Measurements from ENCODE around the gene RPUSD1.

DNA sequence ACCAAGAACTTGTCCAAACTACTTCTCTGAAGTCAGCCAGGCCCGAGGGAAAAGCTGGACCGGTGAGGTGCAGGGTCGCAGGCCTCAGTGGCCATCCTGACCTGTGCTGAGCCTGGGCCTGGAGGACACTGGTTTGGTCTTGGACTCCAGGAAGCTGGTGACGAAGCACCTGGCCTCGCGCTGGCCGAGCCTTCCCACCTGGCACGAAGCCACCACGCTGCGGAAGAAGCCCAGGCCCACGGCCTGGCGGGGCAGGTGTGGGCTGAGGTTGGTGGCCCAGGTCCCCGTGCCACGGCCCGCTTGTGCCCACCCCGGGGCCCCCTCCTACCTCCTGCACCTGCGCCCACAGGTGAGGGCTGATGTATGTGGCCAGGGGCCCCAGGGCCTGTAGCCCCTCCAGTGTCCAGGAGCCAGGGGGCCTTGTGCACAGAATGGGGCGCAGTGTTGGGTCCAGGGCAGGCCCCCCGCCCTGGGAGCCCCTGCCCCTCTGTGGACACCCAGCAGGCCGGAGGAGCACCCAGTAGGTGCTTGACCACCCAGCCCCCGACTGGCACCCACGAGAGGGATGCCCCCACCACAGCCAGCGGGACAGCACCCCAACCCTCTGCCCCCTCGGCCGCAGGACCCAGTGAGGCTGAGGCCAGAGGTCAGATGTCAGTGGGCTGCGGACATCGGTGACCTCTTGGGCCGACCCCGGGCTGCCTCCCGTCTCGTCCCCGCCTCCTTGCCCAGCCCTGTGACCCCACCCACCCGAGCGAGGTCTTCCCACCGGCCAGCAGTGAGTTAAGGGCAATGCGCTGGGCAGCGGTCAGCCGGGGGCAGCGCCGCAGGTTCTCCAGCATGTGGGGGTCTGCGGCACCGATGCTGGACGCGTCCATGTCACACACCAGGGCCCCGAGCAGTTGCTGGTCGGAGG is 13.8 kb downstream of the RPUSD1 start:
- TF ChIP-seq, protein P1, sequence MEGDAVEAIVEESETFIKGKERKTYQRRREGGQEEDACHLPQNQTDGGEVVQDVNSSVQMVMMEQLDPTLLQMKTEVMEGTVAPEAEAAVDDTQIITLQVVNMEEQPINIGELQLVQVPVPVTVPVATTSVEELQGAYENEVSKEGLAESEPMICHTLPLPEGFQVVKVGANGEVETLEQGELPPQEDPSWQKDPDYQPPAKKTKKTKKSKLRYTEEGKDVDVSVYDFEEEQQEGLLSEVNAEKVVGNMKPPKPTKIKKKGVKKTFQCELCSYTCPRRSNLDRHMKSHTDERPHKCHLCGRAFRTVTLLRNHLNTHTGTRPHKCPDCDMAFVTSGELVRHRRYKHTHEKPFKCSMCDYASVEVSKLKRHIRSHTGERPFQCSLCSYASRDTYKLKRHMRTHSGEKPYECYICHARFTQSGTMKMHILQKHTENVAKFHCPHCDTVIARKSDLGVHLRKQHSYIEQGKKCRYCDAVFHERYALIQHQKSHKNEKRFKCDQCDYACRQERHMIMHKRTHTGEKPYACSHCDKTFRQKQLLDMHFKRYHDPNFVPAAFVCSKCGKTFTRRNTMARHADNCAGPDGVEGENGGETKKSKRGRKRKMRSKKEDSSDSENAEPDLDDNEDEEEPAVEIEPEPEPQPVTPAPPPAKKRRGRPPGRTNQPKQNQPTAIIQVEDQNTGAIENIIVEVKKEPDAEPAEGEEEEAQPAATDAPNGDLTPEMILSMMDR (IDR thresholded peaks at IDR 0.05), result no peak
- no peak for TF ChIP-seq POLR2A (IDR thresholded peaks at IDR 0.05)
- TF ChIP-seq EP300 (IDR thresholded peaks at IDR 0.05), result no peak
